GM12873 (cell line): ENCODE data around the gene DOC2B.

Experiments used
- TF ChIP-seq, protein P1 (sequence below): IDR thresholded peaks from 2 replicates; pipeline ENCODE4 v1.5.1; 2012; ENCODE audit warnings: low read depth, mild to moderate bottlenecking, moderate library complexity, low read length, control low read depth; ENCODE audit not compliant: insufficient read depth; ENCODE audit errors: missing control alignments

The DOC2B gene

DNA sequence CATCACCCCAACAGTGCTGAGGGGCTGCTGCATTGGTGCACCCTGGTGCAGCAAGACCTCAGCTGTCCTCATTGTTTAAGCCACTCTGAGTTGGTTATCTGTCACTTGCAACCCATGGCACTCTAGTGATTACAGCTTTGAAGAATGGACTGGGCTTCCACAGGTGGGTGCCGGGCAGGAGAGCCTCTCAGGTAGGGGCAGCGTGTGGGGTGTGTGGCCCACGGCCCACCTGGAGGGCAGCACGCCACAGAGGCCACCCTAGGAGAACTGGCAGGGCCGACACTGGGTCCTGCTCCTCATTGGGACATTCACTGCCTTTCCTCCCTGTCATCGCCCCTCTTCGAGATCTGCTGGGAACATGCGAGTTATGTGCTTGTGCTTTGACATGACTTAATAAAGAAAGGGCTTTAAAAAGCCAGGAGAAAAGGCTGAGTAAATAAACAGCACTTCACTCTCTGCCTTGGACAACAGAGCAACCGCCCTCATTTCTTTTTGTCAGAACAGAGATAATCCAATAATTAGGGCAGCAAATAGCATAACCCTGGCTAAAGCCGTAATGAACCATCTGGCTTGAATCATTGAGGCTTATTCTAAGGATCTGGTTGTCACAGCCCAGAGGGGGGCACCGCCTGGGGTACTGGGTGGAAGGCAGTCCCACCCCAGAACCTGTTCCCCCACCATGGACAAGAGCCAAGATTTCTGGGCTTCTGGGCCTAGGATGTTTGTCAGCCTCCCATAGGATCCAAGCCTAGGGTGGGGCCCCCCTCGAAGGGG, 3.0 kb downstream of the DOC2B start:
- TF ChIP-seq, protein P1, sequence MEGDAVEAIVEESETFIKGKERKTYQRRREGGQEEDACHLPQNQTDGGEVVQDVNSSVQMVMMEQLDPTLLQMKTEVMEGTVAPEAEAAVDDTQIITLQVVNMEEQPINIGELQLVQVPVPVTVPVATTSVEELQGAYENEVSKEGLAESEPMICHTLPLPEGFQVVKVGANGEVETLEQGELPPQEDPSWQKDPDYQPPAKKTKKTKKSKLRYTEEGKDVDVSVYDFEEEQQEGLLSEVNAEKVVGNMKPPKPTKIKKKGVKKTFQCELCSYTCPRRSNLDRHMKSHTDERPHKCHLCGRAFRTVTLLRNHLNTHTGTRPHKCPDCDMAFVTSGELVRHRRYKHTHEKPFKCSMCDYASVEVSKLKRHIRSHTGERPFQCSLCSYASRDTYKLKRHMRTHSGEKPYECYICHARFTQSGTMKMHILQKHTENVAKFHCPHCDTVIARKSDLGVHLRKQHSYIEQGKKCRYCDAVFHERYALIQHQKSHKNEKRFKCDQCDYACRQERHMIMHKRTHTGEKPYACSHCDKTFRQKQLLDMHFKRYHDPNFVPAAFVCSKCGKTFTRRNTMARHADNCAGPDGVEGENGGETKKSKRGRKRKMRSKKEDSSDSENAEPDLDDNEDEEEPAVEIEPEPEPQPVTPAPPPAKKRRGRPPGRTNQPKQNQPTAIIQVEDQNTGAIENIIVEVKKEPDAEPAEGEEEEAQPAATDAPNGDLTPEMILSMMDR, result no peak

DNA sequence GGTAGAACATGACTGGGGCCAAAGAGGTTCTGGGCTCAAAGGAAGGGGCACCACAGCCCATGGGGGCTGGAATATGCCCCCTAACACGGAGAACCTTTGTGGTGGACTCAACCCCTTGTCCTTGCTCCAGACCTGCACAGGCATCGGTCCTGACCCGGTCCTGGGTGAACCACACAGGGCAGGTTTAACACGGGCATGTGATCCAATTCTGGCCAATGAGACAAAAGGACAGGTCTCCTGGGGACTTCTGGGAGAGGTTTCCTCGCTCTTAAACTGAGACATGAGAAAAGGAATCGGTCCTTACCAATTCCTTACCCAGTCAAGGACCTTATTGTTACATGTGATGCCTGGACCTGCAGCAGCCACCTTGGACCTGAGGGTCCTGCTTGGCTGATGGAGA, 3.7 kb downstream of the DOC2B start:
- TF ChIP-seq, protein P1, result no peak

DNA sequence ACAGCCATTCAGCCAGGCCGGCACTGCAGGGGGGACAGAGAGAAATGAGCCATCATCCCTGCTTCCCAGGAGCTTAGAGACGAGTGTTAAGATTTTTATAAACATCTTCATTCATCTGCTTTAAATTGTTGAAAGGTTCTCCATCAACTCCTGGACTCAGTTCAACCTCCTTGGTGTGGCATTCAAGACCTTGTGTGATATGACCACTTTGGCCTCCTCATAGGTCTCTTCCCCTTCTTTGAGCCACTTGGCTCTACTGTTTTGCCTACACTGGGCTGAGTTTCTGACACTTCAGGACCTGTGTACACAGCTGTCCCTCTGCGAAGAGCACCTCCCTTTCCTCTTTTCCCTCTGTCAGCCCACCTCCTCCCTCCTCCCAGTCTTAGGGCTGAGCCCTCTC, 4.3 kb downstream of the DOC2B start:
- TF ChIP-seq, protein P1, result no peak

DNA sequence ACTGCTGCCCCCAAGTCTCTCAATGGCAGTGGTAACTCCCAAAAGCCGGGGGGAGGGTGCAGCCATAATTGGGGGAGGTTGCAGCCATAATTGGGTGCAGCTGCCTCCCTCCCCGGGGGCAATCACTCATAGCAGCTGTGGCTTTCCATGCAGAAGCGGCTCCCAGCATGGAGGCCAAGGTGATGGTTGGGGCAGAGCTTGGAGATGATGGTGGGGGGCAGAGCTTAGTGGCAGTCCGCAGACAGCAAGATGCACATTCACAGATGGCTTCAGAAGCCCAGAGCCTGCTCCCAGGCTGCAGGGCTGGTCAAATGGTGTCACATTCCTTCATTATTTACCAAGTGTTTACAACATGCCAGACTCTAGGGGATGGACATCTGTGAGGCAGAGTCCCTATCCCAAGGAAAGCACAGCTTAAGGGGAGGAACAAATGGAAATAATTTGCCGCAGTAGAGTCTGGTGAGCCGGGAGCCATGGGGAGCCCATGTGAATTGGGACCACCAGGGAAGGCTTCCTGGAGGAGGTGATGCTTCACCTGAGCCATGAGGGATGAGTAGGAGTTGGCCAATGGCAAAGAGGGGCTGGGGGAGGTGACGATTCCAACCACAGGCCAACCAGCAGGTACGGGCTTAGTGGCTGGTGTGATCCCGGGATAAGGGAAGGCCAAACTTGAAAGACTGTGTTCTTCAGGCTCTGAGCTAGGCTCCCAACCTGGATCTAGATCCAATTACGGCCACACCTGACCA, 8.1 kb downstream of the DOC2B start:
- TF ChIP-seq, protein P1, result no peak

DNA sequence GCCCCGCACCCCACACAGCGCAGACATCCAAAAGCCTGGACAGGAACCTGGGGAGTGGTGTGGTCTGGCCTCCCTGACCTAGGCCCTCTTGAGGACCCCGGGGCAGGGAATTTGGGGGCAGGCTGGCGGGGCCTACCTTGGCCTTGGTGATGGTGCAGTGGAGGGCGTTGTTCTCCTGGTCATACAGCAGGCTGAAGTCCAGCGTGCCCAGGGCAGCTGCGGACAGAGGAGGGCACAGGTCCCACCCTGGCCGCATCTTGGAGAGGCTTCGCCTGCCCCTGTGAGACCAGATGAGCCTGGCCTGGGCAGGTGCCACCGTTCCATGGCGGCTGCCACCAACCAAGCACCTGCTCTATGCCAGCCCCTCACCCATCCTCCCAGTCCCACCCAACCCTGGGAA, 9.0 kb downstream of the DOC2B start:
- TF ChIP-seq, protein P1, result no peak

DNA sequence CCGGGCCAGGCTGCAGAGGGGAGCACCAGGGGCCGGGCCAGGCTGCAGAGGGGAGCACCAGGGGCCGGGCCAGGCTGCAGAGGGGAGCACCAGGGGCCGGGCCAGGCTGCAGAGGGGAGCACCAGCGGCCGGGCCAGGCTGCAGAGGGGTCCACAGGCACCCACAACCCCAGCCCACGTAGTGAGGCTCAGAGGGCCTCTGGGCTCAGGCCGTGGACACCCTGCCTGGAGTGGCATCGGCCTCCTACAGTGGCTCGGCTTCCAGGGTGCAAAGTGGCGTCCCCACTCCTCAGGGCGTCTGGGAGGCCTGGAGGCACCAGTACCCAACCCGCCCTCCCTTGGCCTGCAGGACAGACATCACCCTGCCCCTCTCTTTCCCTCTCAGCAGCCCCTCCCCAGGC, 9.6 kb downstream of the DOC2B start:
- TF ChIP-seq, protein P1, result no peak

DNA sequence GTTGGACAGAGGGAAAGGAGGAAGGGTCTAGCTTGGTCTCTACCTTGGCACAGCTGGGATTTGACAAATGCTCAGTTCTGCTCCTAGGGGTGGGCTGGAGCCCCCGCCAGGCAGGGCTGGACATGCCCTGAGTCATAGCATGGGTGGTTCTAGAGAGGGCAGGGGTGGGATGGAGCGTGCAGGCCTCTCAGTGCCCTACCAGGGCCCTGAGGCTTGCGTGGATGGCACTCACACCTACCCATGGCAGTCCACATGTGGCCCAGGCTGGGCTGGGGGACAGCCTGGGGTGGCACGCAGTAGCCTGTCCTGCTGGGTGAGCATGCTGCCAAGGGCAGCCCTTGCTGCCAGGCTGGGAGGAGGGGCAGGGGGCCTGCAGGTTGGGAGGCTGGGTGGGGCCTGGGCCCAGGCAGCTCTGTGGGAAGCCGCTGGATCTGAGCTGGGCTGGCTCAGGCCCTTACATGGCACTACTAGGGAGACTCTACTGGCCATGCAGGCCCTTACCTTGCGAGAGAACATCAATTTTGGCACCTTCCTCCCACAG, 11.2 kb downstream of the DOC2B start:
- TF ChIP-seq, protein P1, result no peak
